Ureter (tissue), 1 donor: ENCODE results near the gene HNRNPM. TPM values are rescaled to one million over a fixed set of nuclear protein-coding genes. Genes with fewer than 3 reads are reported as not detected.
"Not testable (repeated sequence)": the region's sequence is repeated elsewhere in the genome, so short reads cannot be mapped to it uniquely, and the experiment has no call there.

Experiments used
- DNase-seq: peaks from one replicate; pipeline ENCODE4 v3.0.0-alpha.2; 2020; ENCODE audit warnings: low spot score
- total RNA-seq: library from RNA; stranded (reverse); gene quantifications from one replicate; pipeline ENCODE4 v1.2.4, GENCODE V29; 2023
- donor health status: DM: yes; HTN: yes; CAD: no.

Gene HNRNPM
- total RNA-seq, result 205 TPM

GRCh38 chr19:8444677-8445487 lies at the start of gene HNRNPM:
TSS of gene HNRNPM (plus strand) at chr19:8444975. CDS start at chr19:8444999, 24 bp downstream.
- DNase-seq, result peak; percentile 100

- no peak for DNase-seq
These were observed 49.1 kb upstream of the HNRNPM start for GRCh38 chr19:8395621-8396082.

GRCh38 chr19:8396185-8396562 lies 48.6 kb upstream of the HNRNPM start:
- no peak for DNase-seq

- no peak for DNase-seq
These were observed 48.1 kb upstream of the HNRNPM start for GRCh38 chr19:8396563-8397203.

GRCh38 chr19:8397271-8397670 lies 47.5 kb upstream of the HNRNPM start:
- no peak for DNase-seq

GRCh38 chr19:8397746-8398310 lies 46.9 kb upstream of the HNRNPM start:
- no peak for DNase-seq

GRCh38 chr19:8398311-8398771 lies 46.4 kb upstream of the HNRNPM start:
- DNase-seq, result no peak

- no peak for DNase-seq
These were observed 45.0 kb upstream of the HNRNPM start for GRCh38 chr19:8399681-8400188.

- DNase-seq, result no peak
These were observed 42.8 kb upstream of the HNRNPM start for GRCh38 chr19:8401981-8402411.

GRCh38 chr19:8403098-8403819 lies 41.5 kb upstream of the HNRNPM start:
- DNase-seq, result no peak

- no peak for DNase-seq
These were observed 41.0 kb upstream of the HNRNPM start for GRCh38 chr19:8403820-8404109.

- DNase-seq, result no peak
These were observed 40.2 kb upstream of the HNRNPM start for GRCh38 chr19:8404391-8405151.

- DNase-seq, result not testable (repeated sequence)
These were observed 34.1 kb upstream of the HNRNPM start for GRCh38 chr19:8410718-8411117.

- peak; percentile 96 for DNase-seq
These were observed 31.8 kb upstream of the HNRNPM start, which contains the start of gene MARCHF2 for GRCh38 chr19:8412783-8413628. TSS of gene MARCHF2 (plus strand) at chr19:8413305. CDS start at chr19:8421841, 8,536 bp downstream.

GRCh38 chr19:8413629-8413995 lies 31.2 kb upstream of the HNRNPM start:
- no peak for DNase-seq

- DNase-seq, result no peak
These were observed 28.0 kb upstream of the HNRNPM start for GRCh38 chr19:8416796-8417195.

- DNase-seq, result no peak
These were observed 23.0 kb upstream of the HNRNPM start for GRCh38 chr19:8421484-8422461.

GRCh38 chr19:8423817-8424223 lies 21.0 kb upstream of the HNRNPM start:
- DNase-seq, result peak; percentile 90

GRCh38 chr19:8425331-8425730 lies 19.4 kb upstream of the HNRNPM start:
- DNase-seq, result not testable (repeated sequence)
